HG02938 (cell line): Measurements from ENCODE around the gene GPAT2.
"Not testable (repeated sequence)": the region's sequence is repeated elsewhere in the genome, so short reads cannot be mapped to it uniquely, and the experiment has no call there.

ENCODE experiments used
- ATAC-seq: cut with Tn5 transposase; IDR thresholded peaks from one replicate; pipeline ENCODE4 v1.9.1; 2021; ENCODE audit warnings: mild to moderate bottlenecking, moderate library complexity; ENCODE audit not compliant: unreplicated experiment

Gene GPAT2

DNA sequence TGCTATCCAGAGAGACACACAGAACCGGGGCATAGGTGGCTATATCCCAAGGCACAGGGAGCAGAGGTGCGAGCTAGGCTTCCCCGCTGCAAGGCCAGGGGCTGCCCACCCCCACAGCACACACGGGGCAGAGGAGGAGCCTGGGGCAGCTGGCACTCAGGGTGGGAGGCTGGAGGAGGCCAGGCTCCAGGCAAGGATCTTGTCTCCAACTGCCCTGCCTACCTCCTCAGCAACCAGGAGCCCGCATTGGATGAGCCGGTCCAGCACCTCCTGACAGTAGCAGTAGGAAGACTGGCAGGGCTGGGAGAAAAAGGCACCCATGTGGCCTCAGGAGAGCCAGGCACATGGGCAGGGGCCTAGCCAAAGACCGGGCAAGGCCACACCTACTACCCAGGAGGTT lies 11.0 kb downstream of the GPAT2 start:
- not testable (repeated sequence) for ATAC-seq

DNA sequence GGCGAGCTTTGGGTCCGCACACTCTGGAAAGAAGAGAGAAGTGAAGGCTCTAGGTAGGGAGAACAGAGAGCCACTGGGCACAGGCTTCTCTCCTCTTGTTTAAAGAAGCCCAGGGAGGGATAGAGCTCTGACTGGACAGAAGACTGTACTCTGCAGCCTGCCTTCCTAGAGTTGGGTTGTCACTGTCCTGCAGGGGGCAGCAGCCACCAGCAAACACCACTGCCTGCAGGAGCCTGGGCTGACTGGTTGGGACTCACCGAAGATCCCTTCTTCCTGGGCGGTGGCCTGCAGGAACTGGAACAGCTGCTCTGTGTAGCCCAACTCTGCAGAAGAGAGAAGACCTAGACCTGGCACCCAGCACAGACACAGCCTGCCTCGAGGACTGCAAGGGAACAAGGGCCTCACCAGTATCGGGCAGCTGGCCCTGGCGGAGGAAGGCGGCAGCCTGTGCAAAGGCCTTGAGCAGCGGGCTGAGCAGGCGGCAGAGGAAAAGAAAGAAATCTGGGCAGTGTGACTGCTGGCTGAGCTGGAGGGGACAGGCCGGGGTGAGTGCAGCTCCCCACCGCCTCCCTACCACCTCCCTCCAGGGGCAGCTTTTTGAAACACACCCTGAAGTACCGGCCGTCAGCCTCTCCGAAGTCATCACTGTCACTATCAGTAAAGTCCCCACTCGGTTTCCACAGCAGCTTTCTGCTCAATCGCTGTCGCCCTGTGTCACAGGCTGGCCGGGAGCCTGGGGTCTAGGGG lies 11.8 kb downstream of the GPAT2 start:
- ATAC-seq, result peak; percentile 76

DNA sequence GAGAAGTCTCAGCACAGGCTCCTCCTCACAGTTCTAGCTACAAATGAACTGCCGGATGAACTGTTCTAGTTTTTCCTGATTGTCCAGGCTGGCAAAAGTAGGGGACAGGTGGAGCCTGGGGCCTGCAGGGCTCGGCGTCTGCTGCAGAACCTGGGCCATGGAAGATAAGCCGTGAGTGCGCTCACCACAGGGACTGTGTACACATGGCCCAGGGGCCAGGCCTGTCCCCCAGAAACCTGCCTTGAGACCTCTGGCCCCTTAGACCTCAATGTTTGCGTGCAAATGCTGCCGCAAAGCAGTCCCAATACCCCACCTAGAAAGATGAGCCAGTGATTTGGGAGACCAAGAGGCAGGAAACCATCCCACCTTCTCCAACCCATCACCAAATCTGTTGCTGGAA lies 12.6 kb downstream of the GPAT2 start:
- not testable (repeated sequence) for ATAC-seq

GRCh38 chr2:96021142-96021541 lies 13.6 kb downstream of the GPAT2 start:
- not testable (repeated sequence) for ATAC-seq

GRCh38 chr2:96019909-96020590 lies 14.7 kb downstream of the GPAT2 start:
- not testable (repeated sequence) for ATAC-seq

GRCh38 chr2:96016321-96016720 lies 18.4 kb downstream of the GPAT2 start:
- ATAC-seq, result not testable (repeated sequence)

GRCh38 chr2:96012792-96013264 lies 21.9 kb downstream of the GPAT2 start:
- ATAC-seq, result not testable (repeated sequence)

GRCh38 chr2:96012086-96012791 lies 22.5 kb downstream of the GPAT2 start:
- not testable (repeated sequence) for ATAC-seq

DNA sequence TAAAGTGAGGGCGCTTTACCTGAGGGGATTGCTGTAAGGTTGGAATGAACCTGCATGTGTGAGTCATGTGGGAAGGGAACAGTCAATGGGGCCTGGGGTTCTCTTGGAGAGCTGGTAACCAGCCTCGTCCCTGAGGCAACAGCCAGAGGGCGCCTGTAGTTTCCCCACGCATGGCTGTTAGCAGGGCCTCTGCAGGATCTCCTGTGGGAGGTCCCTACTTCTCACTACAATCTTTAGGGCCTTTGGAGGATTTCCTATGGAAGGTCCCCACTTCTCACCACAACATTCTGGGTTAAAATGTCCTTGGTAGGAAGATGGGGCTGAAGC lies 23.6 kb downstream of the GPAT2 start:
- ATAC-seq, result peak; percentile 27

GRCh38 chr2:96010320-96011128 lies 24.2 kb downstream of the GPAT2 start:
- ATAC-seq, result peak; percentile 82

DNA sequence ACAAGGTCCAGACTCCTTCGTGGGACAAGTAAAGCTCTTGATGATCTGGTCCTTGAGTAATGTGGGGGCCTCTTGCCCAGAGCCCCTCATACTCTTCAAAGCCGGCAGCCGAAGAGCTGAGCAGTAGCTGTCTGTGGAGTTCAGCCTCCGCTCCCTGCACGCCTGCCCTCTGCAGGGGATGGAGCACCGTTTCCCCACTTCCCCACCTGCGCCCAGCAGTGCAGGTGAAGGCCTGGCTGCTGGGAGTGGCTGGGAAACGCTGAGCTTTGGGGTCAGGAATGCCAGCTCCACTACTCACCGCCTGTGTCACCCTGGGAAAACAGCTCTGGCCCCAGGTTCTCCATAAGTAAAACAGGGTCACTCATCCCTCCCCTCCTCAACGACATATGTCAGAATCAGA lies 24.9 kb downstream of the GPAT2 start:
- not testable (repeated sequence) for ATAC-seq

DNA sequence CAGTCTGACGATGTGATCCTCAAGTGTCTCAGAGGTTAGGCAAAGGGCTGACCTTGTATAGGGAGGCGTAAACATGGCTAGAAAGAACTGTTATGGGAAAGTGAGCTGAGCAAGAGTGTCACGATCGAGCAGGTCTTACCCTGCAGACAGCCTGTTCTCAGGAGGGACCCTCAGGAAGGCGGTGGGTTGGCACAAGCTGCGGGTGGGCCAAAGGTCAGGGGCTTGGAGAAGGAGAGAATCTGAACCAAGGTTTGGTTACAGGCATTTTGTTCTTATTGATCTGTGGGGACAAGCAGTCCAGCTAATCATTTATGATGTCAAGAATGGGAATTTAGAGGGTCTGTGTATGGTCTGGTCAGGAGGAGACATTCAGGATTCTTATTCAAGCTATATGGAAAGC lies 26.7 kb downstream of the GPAT2 start:
- ATAC-seq, result not testable (repeated sequence)

DNA sequence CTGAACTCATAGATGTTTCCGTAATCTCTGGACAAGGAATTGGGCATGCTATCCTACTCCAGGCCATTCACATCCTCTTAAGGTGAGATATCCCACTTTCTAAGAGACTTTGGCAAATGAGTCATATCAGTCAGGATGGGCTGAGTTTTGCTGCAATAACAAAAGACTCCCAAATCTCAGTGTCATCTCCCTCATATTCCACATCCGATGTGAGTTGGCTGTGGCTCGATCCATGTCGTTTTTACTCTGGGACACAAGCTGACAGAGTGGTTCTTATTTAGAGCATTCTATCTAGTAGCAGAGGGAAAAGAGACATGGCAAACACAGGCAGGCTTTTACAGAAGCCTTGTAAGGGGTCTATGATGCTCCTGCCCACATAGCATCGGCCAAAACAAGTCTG lies 28.5 kb downstream of the GPAT2 start:
- ATAC-seq, result not testable (repeated sequence)

DNA sequence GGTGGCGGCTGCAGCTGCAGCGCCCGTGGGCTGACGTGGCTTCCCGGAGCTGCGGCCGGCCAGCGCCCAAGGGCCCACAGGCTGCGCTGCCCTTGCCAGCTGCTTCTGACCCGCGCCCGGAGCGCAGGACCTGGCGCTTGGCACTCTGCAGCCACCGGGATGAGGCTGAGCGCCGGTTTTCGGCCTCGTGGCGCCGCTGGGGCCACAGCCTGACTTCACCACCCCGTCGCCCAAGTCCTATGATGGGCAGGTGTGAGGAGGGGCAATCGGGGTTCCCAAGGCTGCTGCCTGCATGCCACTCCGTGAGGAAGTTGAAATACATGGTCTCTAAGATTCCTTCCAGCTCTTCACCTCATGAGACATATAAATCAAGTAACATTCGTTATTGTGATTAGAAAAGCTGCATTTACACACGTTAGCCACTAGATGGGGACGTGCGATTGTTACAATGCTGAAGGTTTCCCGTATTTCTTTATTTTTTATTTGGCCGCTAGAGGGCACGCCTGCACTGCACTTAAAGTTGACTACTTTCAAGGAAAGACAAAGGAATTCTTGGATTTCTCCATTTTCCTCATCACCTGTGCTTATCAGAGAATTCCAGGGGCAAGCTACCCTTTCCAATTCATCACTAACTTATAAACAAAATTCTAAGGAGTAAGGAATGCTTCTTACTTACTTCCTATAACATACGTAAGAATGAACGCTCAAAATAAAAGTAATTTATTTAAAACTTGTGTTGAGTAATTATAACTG lies 42.0 kb downstream of the GPAT2 start:
- peak; percentile 56 for ATAC-seq

GRCh38 chr2:95992102-95992501 lies 42.6 kb downstream of the GPAT2 start:
- ATAC-seq, result peak; percentile 38

GRCh38 chr2:95991351-95992094 lies 43.2 kb downstream of the GPAT2 start, which contains the start of gene ANKRD36C:
TSS of gene ANKRD36C (minus strand) at chr2:95991824. CDS start at chr2:95991708, 116 bp downstream.
- peak; percentile 86 for ATAC-seq

DNA sequence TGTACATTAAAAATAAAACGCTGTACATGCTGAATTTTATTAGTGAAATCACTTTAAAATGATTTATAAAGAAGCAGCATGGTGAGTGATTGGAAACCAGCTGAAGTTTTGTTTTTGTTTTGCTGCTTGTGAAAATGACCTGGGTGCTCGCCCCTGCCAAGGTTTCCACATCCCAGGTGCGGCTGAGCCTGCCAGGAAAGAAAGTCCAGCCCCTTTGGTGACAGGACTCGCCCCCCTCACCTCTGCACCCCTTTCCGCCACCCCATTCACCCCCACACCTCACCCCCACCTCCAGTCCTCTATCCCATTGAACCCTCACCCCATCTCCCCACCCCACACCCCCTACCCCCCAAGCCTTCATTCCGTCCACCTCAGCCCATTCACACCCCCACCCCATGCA lies 43.8 kb downstream of the GPAT2 start:
- ATAC-seq, result not testable (repeated sequence)
